Stimulated activated CD4-positive, alpha-beta T cell treated with anti-CD3 and anti-CD28 coated beads, Interleukin-12 subunit alpha, Interleukin-12 subunit beta, amount 100 ng/mL, for 4 hours (primary cell): Measurements from ENCODE around the gene PIAS4.

Experiments
- DNase-seq: peaks from one replicate; pipeline ENCODE4 v3.0.0-alpha.2; 2020

PIAS4 gene

GRCh38 chr19:4023600-4024398, 16.3 kb downstream of the PIAS4 start:
- DNase-seq: no peak

DNA sequence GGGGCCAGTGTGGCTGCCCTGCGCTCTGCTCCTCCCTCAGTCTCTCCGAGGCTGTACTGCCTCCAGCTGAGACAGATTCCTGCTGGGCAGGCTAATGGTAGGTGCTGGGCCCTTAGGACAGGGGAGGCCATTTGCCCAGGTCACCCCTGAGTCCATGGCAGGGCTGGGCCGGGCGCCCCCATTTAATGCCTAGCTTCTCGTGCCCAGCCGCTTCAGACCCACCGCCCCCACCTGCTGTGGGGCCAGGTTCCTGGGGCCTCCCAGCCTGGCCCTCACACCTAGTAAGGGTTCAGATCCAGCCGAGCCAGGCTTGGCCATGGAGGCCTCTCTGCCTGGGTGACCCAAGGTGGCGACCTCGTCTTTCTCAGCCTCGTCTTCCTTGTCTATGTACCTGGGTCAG, 17.8 kb downstream of the PIAS4 start:
- no peak for DNase-seq

DNA sequence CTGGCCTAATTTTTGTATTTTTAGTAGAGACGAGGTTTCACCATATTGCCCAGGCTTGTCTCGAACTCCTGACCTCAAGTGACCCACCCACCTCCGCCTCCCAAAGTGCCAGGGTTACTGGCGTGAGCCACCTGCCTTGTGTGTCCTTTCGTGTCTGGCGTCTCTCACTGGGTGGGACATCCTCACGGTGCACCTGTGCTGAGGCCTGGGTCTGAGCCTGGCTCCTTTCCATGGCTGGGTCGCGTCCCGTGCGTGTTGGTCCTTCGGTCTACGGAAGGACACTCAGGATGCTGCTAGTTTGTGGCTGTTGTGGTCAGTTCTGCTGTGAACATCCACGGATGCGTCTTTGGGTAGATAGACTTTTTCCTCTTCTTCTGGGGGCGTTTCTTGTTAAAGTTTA, 19.6 kb downstream of the PIAS4 start:
- no peak for DNase-seq

GRCh38 chr19:4028334-4029246, 21.1 kb downstream of the PIAS4 start:
- DNase-seq: no peak

- no peak for DNase-seq
These were observed 21.7 kb downstream of the PIAS4 start for GRCh38 chr19:4029247-4029614.

DNA sequence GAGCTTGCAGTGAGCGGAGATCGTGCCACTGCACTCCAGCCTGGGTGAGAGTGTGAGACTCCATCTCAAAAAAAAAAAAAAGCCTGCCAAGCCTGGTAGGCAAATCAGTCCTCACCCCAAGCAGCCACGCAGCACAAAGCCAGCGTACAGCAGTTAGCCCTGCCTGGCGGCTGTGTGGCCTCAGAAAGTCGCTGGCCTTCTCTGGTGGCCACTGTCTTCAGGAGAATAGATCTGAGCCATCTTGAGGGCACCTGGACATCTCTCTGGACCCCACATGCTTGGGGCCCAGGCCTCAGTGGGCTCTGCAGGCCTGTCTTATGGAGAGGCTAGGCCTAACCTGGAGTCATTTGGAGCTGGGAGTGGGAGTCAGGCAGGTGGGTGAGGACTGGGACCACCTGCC, 23.0 kb downstream of the PIAS4 start:
- DNase-seq: no peak

- no peak for DNase-seq
These were observed 23.4 kb downstream of the PIAS4 start for GRCh38 chr19:4030981-4031380.

DNA sequence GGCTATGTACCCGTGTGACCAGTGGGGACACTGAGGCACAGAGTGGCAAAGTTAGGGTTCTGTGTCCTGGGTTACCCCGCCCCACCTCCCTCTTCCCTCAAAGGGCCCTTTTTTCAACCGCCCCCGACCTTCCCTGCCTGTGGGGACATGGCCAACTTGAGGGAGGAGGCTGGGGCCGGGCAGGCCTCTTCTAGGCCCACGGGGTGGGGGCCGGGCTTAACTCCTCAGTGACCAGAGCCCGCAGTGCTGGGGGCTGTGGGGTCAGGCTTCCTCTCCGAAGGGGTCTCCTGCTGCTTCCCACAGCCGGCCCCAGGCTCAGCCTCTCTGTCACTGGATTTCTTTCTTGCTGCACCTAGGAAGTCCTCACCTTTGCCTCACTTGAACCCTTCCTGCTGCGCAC, 23.9 kb downstream of the PIAS4 start:
- DNase-seq: no peak

DNA sequence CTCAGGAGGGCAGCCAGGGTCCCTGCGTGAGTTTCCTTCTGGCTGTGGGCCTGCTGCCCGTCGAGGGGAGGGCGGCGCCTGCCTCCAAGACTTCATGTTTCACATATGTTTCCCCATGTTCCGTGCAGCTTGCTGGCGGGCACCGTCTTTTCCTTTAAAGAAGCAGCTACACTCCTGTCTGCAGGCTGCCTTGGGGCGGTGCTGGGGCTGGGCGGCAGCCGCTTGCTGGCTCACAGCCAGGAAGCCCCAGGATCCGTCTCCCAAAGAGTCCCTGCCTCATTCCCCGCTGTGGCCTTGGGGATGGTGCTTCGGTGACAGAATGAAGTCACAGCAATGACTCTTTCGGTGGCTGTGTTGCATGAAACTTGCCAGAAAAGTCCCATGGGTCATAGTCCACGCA, 24.9 kb downstream of the PIAS4 start:
- no peak for DNase-seq

DNA sequence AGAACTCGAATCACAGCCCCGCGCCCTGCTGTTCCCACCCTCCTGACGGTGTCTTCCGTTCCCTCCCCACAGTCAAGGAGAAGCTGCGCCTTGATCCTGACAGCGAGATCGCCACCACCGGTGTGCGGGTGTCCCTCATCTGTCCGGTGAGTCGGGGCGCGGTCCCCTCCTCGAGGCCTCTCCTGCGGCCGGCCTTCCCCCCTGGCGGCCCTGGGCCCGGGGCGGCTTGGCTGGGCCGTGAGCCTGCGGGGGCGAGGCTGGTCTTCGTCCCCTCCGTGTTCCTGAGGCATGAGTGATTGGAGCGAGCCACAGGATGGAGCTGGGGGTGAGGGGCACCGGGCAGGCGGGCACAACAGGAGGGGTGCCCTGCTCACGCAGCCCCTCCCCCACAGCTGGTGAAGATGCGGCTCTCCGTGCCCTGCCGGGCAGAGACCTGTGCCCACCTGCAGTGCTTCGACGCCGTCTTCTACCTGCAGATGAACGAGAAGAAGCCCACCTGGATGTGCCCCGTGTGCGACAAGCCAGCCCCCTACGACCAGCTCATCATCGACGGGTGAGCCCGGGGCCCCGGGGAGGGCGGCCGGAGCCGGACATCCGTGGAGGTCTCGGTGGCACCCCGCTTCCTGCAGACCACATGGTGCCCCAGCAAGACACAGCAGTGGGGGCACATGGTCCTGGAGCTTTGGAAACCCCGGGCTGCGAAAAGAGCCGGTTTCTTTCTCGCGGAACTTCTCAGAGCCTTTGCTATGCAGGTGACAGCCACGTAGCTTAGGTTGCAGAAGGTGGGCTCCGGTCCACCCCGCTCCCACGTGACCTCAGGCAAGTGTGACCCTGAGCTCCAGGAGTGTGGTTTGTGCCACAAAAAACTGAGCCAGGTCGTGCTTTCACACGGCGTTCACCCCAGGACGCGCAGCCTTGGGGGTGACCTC, 25.8 kb downstream of the PIAS4 start:
- no peak for DNase-seq

DNA sequence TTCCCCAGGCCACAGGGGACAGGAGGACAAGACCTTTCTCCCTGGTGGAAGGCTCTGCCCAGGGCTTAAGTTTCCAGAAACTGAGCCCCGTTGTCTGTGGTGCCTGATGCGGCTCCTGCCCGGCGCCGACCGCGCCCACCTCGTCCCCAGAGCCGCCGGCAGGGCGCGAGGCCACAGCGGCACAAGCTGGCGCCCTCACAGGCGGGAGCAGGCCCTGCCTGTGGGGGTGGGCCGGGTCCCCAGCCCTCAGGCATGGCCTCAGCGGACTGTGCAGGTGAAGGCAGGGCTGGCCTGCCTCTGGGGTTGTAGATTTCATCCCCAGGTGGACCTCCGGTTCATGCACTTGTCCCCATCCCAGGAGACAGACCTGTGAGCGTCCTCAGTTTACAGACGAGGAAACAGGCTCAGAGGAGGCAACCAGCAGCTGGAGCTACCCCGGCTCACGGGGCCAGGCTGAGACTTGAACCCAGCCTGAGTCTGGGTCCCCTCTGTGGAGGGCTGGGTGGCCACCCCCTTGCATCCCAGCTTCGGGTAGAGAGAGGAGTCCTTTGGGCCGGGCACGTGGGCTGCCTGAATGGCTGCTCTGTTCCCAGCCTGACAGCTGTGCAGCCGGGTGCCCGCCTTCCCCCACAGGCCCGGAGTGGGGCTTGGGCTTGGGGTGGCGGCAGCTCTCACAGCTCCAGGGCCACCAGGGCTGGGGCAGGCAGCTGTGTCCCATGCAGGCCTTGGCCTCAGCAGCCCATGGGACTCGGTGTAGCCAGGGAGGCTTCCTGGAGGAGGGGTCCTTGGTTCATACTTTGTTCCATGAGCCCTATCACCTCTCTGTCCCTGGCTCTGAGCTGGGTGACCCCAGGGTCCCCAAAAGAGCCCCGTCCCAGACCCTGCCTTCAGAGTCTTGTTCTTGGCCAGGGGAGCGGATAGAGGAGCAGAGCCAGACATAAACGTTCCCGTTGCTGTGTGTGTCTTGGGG, 26.8 kb downstream of the PIAS4 start:
- DNase-seq: no peak

DNA sequence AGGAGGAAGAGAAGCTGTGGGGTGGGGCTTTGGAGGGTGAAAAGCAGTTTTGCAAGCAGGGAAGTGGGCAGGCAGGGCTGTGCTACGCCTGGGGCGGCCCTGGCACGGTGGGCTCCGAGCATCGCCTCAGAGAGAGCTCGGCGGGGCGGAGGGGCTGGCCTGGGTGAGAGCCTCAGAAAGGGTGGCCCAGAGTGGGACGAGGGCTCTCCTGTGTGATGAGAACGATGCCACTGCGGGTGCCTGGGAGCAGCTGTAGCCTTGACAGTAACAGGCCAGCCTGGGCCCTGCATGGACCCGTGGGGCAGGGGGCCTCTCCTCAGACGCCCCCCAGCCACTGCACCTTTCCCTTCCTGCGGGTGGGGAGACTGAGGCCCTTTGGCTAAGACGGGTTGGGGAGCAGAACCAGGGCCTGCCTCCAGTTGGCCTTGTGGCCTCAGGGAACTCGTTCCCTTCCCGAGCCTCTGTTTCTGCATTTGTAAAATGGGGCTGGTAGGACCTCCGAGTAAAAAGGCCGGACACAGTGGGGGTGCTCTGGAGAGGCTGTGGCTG, 27.6 kb downstream of the PIAS4 start:
- DNase-seq: no peak

DNA sequence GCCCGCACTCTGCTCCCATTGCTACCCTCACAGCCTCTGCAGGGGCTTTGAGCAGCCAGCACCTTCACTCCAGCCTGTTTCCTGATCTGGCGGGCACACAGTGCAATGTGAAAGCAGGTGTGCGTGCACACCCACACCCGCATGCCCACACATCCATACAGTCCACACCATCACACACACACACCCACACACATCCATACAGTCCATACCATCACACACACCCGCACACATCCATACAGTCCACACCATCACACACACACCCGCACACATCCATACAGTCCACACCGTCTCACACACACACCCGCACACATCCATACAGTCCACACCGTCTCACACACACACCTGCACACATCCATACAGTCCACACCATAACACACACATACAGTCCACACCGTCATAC, 28.0 kb downstream of the PIAS4 start:
- no peak for DNase-seq

DNA sequence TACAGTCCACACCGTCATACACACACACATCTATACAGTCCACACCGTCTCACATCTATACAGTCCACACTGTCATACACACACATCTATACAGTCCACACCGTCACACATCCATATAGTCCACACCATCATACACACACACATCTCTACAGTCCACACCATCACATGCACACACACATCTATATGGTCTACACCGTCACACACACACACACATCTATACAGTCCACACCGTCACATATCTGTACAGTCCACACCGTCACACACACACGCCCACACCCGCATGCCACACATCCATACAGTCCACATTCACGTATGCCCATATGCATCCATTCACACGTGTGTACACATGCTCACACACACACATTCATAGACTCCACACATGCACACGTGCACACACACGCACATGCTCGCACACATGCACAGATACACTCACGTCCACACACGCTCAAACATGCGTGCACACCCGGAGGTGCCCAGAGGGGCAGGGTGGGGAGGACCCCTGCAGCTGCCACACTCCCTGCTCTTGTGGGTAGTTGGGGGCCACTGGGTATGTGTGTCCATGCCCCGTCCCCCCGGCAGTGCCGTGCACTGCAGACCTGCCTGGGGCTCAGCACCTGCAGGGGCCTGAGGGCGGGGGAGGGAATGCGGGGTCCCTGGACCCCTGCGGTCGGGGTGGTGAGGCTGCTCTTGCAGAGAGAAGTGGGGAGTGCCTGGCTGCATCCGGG, 29.2 kb downstream of the PIAS4 start:
- DNase-seq: no peak

DNA sequence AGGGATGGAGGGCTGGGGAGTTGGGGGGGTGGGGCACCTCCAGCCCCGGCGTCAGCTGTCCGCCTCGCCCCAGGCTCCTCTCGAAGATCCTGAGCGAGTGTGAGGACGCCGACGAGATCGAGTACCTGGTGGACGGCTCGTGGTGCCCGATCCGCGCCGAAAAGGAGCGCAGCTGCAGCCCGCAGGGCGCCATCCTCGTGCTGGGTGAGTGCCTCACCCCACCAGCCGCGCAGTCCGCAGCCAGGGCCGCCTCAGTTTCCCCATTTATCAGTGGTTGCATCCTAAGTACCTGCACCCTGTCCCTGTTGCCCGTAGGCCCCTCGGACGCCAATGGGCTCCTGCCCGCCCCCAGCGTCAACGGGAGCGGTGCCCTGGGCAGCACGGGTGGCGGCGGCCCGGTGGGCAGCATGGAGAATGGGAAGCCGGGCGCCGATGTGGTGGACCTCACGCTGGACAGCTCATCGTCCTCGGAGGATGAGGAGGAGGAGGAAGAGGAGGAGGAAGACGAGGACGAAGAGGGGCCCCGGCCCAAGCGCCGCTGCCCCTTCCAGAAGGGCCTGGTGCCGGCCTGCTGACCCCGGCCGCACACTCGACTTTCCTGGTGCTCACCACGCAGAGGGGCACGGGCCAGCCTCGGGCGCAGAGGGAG, 29.9 kb downstream of the PIAS4 start:
- DNase-seq: no peak

DNA sequence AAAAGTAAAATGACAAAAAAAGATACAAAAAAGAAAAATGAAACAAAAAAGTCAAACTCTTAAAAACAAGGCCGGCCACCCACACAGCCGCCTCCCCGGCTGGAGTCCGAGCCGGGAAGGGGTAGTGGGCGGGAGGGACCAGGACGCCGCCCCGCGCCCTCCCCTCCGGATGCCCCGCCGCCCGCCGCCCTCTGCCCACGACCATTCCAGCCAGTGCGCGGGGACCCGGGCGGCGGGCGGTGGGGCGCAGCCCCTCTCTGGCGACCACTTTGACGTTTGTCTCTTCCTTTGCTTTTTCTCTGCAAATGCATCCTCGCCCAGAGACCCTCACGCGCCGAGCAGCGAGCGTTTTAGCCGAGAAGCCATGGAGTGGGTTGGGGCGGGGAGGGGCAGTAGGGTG, 30.5 kb downstream of the PIAS4 start:
- DNase-seq: no peak

DNA sequence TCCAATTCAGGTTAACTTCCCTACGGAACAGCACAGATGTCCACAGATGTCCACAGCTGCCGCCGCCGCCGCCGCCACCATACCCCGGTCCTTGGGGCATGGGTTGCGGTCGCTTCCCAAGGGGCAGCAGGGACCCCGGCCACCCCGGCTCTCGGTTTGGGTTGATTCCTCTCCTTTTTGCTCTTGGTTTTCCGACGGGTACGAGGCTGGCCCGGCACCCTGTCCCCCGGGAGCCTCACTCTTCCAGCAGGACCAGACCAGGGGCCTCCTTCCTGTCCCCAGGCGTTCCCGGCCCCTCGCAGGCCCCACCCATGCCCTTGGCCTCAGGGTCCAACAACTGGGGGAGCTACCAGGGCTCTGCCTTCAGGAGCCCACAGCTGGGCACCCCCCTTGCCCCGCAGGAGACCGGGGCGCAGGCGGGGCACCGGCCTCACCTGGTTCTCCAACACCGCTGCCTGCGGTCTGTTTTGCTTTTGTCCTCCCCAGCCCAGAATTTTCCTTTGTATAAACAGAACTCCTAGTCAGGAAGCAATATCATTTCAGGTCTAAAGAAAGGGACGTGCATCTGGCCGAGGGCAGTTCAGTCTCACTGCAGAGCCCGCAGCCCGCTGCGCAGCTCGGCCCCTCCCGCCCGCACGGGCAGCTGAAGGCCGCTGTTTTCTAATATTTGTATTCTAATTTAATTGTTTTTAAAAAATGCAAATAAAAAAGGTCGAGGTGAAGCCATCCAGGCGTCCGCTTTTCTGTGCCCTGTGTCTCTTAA, 31.3 kb downstream of the PIAS4 start:
- DNase-seq: no peak

GRCh38 chr19:4042064-4042730, 34.7 kb downstream of the PIAS4 start:
- DNase-seq: no peak

GRCh38 chr19:4042731-4043082, 35.2 kb downstream of the PIAS4 start:
- no peak for DNase-seq
